AG20443 (cell line): ENCODE measurements around the gene LRRC8A.
A peak's percentile ranks its signal among the peaks of the same experiment; 100 is the strongest.
"Not testable (repeated sequence)": the region's sequence is repeated elsewhere in the genome, so short reads cannot be mapped to it uniquely, and the experiment has no call there.

Experiments used
- DNase-seq: peaks from one replicate; pipeline ENCODE4 v3.0.0; 2012; ENCODE audit warnings: low spot score, mixed read lengths

LRRC8A gene

DNA sequence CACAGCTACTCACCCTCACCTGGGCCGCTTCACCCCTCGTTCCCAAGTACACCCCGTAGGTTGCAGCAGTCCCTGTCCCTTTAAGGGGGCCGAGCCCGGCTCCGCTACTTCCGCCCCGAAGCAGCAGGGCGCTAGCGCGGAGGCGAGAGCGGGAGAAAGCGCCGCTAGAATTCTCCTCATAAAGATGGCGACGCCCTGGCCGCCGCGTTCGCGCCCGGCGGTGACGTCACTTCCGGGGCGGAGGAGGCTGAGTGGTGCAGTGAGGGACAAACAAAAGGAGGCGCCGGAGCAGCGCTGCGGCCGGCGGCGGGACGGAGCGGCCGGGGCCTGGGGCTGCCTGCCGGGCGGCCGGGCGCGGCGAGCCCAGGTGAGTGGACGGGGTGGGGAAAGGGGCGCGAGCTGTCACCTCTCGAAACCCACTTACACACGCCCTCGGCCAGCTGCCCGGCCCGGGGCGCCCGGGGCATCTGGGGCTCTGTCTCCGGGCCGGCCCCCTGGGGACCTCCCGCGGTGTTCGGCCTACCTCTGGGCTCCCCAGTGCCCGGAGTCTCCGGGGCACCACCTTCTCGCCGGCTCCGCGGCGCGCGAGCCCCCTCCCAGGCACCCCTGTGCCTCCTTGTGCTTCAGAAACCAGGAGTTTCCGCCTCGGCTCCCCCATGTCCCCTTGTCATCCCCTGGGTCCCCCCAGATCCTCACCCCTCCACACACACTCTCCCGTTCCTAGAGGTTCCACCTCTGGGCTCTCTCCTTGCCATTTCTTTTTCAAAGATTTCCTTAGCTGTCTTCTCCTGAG, at the start of gene LRRC8A, which contains the start of gene KYAT1:
TSS of gene LRRC8A (plus strand) at position 250 of the 793 bp plus-strand sequence. CDS start 25,032 bp downstream, outside the sequence.
TSS of gene KYAT1 (minus strand) at position 67 of the 793 bp plus-strand sequence. CDS start 36,545 bp downstream, outside the sequence.
- peak; percentile 98 for DNase-seq

- peak; percentile 4 for DNase-seq
Observed at GRCh38 chr9:128833696-128834095, 48.2 kb upstream of the LRRC8A start.

- DNase-seq: peak; percentile 5
Observed at GRCh38 chr9:128835246-128836210, 46.4 kb upstream of the LRRC8A start.

DNA sequence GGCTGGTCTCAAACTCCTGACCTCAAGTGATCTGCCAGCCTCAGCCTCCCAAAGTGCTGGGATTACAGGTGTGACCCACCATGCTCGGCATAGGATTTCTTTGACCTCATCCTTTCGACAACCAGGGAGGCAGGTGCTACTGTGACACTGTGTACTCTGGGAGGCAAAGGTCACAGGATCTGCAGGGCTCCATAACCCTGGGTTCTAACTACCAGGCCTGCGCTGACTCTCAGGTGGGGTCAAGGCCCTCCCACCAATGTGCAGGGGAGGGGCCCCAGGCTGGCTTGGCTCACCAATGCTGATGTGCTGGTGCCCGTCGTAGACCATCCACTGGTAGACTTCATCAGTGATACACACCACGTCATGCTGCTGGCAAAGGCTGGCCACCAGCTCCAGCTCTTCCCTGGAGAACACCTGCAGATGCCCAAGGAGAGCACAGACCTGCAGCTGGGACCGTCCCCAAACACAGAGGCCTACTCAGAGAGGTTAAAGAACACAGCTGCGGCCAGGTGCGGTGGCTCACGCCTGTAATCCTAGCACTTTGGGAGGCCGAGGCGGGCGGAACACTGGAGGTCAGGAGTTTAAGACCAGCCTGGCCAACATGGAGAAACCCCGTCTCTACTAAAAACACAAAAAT, 45.3 kb upstream of the LRRC8A start:
- peak; percentile 4 for DNase-seq

GRCh38 chr9:128838338-128838737, 43.6 kb upstream of the LRRC8A start:
- peak; percentile 8 for DNase-seq

DNA sequence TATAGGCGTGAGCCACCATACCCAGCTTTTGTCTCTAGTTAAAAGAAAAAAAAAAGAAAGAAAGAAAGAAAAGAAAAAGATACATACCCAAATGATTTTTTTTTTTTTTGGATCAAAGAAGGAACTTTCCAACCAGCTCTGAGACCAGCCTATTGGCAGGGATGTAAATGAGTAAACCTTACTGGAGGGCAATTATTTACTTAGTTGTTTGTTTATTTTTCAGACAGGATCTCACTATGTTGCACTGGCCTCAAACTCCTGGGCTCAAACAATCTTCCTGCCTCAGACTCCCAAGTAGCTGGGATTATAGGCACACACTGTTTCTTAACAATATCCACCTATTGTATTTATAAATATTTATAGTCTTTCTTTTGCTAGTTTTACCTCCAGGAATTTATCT, 41.4 kb upstream of the LRRC8A start:
- no peak for DNase-seq

GRCh38 chr9:128841694-128842492, 40.0 kb upstream of the LRRC8A start:
- DNase-seq: peak; percentile 4

DNA sequence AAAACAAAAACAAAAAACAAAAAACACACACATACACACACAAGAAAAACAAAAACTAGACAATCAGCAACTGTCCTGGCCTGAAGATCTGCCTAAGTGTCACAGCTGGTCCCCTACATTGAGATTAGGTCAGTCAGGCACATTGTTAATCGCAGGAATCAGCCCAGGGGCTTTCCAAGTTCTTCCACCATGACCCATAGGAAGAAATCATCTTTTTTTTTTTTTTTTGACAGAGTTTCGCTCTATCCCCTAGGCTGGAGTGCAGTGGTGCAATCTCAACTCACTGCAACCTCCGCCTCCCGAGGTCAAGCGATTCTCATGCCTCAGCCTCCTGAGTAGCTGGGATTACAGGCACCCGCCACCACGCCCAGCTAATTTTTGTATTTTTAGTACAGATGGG, 38.8 kb upstream of the LRRC8A start:
- not testable (repeated sequence) for DNase-seq

GRCh38 chr9:128845186-128845931, 36.6 kb upstream of the LRRC8A start:
- DNase-seq: peak; percentile 21

DNA sequence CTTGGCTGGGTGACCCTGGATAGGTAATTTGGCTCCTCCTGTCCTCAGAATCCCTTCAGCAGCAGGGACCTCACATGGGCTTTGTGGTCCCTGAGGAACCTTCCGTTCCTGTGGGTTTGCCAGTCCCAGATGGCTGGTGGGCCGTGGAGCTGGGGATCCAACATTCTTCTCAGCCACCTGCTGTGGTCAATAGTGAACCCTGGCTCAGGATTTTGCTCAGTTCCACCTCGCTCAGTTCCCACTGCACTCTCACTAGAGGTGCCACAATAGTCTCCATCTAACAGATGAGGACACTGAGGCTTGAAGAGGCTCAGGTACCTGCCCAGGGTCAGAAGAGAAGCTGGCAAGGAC, 35.3 kb upstream of the LRRC8A start:
- no peak for DNase-seq

- DNase-seq: no peak
Observed at GRCh38 chr9:128847803-128848202, 34.1 kb upstream of the LRRC8A start.

- not testable (repeated sequence) for DNase-seq
Observed at GRCh38 chr9:128851024-128851423, 30.9 kb upstream of the LRRC8A start.

DNA sequence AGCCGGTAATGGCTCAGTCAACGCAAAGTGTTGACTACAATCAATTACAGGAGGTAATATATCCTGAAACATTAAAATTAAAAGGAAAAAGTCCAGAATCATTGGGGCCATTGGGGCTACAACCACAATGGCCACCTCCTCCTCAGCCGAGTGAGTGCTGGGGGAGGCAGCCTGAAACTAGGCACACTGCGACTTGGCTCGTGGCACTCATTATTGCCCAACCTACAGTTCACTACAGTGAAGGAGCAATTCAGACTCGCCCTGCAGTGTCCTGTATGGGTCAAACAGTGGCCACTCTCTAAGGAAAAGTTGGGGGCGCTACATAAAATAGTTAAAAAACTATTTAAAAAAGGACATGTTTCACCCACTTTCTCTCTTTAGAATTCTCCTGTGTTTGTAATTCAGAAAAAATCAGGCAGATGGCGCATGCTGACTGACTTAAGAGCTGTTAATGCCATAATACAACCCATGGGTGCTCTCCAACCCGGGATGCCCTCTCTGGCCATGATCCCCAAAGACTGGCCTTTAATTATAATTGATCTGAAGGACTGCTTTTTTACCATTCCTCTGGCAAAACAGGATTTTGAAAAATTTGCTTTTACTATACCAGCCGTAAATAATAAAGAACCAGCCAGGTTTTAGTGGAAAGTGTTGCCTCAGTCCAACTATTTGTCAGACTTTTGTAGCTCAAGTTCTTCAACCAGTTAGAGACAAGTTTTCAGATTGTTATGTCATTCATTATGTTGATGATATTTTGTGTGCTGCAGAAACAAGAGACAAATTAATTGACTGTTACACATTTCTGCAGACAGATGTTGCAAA, 29.9 kb upstream of the LRRC8A start:
- DNase-seq: not testable (repeated sequence)

GRCh38 chr9:128852646-128853045, 29.3 kb upstream of the LRRC8A start:
- DNase-seq: not testable (repeated sequence)

GRCh38 chr9:128854454-128854853, 27.5 kb upstream of the LRRC8A start:
- not testable (repeated sequence) for DNase-seq

DNA sequence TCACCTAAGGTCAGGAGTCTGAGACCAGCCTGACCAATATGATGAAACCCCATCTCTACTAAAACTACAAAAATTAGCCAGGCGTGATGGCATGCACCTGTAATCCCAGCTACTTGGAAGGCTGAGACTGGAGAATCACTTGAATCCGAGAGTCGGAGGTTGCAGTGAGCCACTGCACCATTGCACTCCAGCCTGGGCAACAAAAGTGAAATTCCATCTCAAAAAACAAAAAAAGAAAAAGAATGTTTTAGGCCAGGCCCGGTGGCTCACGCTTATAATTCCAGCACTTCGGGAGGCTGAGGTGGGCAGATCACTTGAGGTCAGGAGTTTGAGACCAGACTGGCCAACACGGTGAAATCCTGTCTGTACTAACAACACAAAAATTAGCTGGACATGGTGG, 23.5 kb upstream of the LRRC8A start:
- DNase-seq: not testable (repeated sequence)

GRCh38 chr9:128860937-128861336, 21.0 kb upstream of the LRRC8A start:
- DNase-seq: no peak

- DNase-seq: no peak
Observed at GRCh38 chr9:128861501-128861900, 20.4 kb upstream of the LRRC8A start.

GRCh38 chr9:128862401-128862851, 19.5 kb upstream of the LRRC8A start:
- no peak for DNase-seq

DNA sequence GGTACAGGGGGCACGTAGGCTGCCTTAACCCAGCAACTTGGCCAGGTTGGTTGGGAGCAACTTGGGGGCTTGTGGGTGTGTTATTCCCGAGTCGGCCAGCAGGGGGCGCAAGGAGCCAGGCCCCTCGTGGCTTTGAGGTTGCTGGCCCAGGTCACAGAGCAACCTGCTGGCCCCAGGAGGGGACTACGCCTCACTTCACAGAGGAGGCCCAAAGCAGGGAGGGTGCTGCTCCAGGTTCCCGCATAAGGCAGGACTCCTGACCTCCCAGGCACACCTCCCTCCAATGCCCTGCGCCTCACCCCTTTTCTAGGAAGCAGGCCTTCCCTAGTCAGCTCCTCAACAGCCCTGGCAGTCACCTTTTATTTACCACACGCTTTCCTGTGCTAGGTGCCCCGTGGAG, 18.3 kb upstream of the LRRC8A start:
- DNase-seq: peak; percentile 87
